ENCODE data around the gene YDJC. TPM values are rescaled to one million over a fixed set of nuclear protein-coding genes. Genes with fewer than 3 reads are reported as not detected.

The YDJC gene
- total and polyA plus RNA-seq, 9 of the 15 experiments (the other 6 are each of a cell fraction or from before 2014, with no cell fraction given): 13.5 to 871 (median 164) TPM

DNA sequence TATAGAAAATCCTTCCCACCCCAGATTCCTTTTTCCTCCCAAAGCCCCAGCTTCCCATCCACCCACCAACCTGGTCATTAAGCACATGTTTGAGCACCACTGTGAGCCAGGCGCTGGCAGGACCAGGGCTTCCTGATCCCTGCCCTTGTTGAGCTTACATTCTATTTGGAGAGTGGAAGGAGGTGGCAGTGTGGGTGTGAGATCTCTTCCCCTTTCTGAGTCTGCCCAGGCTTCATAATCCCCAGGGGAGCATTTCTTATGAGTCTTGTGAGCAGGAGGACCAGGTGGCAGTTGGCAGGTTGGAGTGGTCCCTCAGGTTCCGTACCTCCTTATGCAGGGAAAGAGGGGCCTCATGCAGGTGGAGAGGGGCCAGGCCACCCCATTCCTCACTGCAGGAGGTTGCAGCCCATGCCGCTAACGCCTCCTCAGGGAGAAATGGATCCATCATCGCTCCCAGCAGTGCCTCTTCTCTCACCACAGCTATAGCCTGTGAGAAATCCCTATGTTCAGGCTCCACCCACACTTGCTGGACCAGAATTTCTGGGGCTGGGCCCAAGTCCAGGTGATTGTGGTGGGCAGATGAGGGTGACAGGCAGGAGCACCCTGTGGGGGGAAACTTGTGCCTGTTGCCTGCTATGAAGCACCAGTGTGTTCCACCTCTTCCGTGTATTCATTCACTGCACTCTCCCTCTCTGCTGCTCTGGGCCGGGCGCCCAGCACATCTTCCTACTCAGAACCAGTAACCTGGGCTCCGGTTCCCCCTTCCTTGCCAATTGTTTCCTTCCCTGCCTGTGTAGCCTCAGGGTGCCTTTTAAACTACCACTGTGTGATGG, 38.8 kb downstream of the YDJC start (continued):
- TF ChIP-seq, protein P1, sequence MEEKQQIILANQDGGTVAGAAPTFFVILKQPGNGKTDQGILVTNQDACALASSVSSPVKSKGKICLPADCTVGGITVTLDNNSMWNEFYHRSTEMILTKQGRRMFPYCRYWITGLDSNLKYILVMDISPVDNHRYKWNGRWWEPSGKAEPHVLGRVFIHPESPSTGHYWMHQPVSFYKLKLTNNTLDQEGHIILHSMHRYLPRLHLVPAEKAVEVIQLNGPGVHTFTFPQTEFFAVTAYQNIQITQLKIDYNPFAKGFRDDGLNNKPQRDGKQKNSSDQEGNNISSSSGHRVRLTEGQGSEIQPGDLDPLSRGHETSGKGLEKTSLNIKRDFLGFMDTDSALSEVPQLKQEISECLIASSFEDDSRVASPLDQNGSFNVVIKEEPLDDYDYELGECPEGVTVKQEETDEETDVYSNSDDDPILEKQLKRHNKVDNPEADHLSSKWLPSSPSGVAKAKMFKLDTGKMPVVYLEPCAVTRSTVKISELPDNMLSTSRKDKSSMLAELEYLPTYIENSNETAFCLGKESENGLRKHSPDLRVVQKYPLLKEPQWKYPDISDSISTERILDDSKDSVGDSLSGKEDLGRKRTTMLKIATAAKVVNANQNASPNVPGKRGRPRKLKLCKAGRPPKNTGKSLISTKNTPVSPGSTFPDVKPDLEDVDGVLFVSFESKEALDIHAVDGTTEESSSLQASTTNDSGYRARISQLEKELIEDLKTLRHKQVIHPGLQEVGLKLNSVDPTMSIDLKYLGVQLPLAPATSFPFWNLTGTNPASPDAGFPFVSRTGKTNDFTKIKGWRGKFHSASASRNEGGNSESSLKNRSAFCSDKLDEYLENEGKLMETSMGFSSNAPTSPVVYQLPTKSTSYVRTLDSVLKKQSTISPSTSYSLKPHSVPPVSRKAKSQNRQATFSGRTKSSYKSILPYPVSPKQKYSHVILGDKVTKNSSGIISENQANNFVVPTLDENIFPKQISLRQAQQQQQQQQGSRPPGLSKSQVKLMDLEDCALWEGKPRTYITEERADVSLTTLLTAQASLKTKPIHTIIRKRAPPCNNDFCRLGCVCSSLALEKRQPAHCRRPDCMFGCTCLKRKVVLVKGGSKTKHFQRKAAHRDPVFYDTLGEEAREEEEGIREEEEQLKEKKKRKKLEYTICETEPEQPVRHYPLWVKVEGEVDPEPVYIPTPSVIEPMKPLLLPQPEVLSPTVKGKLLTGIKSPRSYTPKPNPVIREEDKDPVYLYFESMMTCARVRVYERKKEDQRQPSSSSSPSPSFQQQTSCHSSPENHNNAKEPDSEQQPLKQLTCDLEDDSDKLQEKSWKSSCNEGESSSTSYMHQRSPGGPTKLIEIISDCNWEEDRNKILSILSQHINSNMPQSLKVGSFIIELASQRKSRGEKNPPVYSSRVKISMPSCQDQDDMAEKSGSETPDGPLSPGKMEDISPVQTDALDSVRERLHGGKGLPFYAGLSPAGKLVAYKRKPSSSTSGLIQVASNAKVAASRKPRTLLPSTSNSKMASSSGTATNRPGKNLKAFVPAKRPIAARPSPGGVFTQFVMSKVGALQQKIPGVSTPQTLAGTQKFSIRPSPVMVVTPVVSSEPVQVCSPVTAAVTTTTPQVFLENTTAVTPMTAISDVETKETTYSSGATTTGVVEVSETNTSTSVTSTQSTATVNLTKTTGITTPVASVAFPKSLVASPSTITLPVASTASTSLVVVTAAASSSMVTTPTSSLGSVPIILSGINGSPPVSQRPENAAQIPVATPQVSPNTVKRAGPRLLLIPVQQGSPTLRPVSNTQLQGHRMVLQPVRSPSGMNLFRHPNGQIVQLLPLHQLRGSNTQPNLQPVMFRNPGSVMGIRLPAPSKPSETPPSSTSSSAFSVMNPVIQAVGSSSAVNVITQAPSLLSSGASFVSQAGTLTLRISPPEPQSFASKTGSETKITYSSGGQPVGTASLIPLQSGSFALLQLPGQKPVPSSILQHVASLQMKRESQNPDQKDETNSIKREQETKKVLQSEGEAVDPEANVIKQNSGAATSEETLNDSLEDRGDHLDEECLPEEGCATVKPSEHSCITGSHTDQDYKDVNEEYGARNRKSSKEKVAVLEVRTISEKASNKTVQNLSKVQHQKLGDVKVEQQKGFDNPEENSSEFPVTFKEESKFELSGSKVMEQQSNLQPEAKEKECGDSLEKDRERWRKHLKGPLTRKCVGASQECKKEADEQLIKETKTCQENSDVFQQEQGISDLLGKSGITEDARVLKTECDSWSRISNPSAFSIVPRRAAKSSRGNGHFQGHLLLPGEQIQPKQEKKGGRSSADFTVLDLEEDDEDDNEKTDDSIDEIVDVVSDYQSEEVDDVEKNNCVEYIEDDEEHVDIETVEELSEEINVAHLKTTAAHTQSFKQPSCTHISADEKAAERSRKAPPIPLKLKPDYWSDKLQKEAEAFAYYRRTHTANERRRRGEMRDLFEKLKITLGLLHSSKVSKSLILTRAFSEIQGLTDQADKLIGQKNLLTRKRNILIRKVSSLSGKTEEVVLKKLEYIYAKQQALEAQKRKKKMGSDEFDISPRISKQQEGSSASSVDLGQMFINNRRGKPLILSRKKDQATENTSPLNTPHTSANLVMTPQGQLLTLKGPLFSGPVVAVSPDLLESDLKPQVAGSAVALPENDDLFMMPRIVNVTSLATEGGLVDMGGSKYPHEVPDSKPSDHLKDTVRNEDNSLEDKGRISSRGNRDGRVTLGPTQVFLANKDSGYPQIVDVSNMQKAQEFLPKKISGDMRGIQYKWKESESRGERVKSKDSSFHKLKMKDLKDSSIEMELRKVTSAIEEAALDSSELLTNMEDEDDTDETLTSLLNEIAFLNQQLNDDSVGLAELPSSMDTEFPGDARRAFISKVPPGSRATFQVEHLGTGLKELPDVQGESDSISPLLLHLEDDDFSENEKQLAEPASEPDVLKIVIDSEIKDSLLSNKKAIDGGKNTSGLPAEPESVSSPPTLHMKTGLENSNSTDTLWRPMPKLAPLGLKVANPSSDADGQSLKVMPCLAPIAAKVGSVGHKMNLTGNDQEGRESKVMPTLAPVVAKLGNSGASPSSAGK (IDR thresholded peaks at IDR 0.05): no peak
- no peak for TF ChIP-seq CREBBP (IDR thresholded peaks at IDR 0.05; ENCODE audit: low read depth, low read length)
- TF ChIP-seq KAT2B (IDR thresholded peaks at IDR 0.05; ENCODE audit: low read depth, low read length): no peak
- no peak for TF ChIP-seq ZNF445 (CRISPR knock-in tag; IDR thresholded peaks at IDR 0.05; ENCODE audit: low read depth)
- TF ChIP-seq ZNF165 (CRISPR knock-in tag; IDR thresholded peaks at IDR 0.05; ENCODE audit: borderline replicate concordance): peak; percentile 78; the same call in 1 of the 2 replicates
- TF ChIP-seq ZNF232 (CRISPR knock-in tag; IDR thresholded peaks at IDR 0.05): no peak
- TF ChIP-seq SPI1 (IDR thresholded peaks at IDR 0.05; ENCODE audit: borderline replicate concordance, low read depth, low read length): peak; percentile 64
- TF ChIP-seq ZNF586 (CRISPR knock-in tag; conservative IDR thresholded peaks at IDR 0.05): no peak
- TF ChIP-seq ZNF551 (CRISPR knock-in tag; IDR thresholded peaks at IDR 0.05): no peak
- TF ChIP-seq PYGO2 (tag; IDR thresholded peaks at IDR 0.05): no peak
- TF ChIP-seq HNRNPL (IDR thresholded peaks at IDR 0.05; ENCODE audit: low read depth, low read length): no peak
- TF ChIP-seq, protein P2, sequence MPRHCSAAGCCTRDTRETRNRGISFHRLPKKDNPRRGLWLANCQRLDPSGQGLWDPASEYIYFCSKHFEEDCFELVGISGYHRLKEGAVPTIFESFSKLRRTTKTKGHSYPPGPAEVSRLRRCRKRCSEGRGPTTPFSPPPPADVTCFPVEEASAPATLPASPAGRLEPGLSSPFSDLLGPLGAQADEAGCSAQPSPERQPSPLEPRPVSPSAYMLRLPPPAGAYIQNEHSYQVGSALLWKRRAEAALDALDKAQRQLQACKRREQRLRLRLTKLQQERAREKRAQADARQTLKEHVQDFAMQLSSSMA (CRISPR knock-in tag; IDR thresholded peaks at IDR 0.05): no peak
- no peak for TF ChIP-seq HDGF (IDR thresholded peaks at IDR 0.05)
- TF ChIP-seq TRIM28 (IDR thresholded peaks at IDR 0.05): no peak
- no peak for TF ChIP-seq NCOA1 (IDR thresholded peaks at IDR 0.05; ENCODE audit: low read depth)
- no peak for TF ChIP-seq ZNF431 (CRISPR knock-in tag; IDR thresholded peaks at IDR 0.05)
- TF ChIP-seq ZNF785 (CRISPR knock-in tag; IDR thresholded peaks at IDR 0.05): no peak
- TF ChIP-seq TEAD2 (tag; IDR thresholded peaks at IDR 0.05): no peak

Measured in K562 (cell line).